Pancreas (tissue), 10 donors: ENCODE results near the gene KATNAL2. TPM values are rescaled to one million over a fixed set of nuclear protein-coding genes. Genes with fewer than 3 reads are reported as not detected.
A peak's percentile ranks its signal among the peaks of the same experiment; 100 is the strongest.

Experiments
- ATAC-seq, 4 donors: fragments of 200-7000 bp; cut with Tn5 transposase; one replicate each; pipeline versions ENCODE4 v1.8.0 to v1.9.1; 2020; ENCODE audit warnings: mild to moderate bottlenecking in 4 of 4, moderate library complexity in 4 of 4
- DNase-seq, 6 donors: peaks; one replicate each; pipeline ENCODE4 v3.0.0-alpha.2; 2020
- FAIRE-seq: peaks from 2 replicates; lab custom pipeline; 2012; peaks lifted over from hg19 to GRCh38; lab: Jason Lieb, UNC
- H3K27ac ChIP-seq, 4 donors: fragments of 200-600 bp; sonication (generic); 1 replicate in 3 of 4; 2 replicates in 1 of 4; pipeline versions ENCODE4 v1.5.0 to v1.8.0; 2020
- H3K27me3 ChIP-seq, 4 donors: fragments of 200-600 bp; one replicate each; pipeline ENCODE4 v1.8.0; 2021
- H3K36me3 ChIP-seq, 3 donors: fragments of 200-600 bp; sonication (generic) in 1 of 3; one replicate each; pipeline versions ENCODE4 v1.5.0 to v1.8.0; 2020 to 2021
- H3K4me1 ChIP-seq, 3 donors: fragments of 200-600 bp; one replicate each; pipeline ENCODE4 v1.8.0; 2021
- H3K4me3 ChIP-seq, 4 donors: fragments of 200-600 bp; sonication (generic) in 2 of 4; one replicate each; pipeline versions ENCODE4 v1.5.0 to v1.8.0; 2020 to 2021
- H3K9me3 ChIP-seq, 4 donors: fragments of 200-600 bp; one replicate each; pipeline ENCODE4 v1.8.0; 2021
- WGBS, 2 donors: extraction: QIAGEN DNeasy Blood & Tissue Kit; methylation state at CpG; one replicate each; pipeline ENCODE4 v1.1.7; 2013; 5-methylcytosine and 5-hydroxymethylcytosine counted together
- intact Hi-C, 3 donors: fragments of 100-400 bp; cut with DNase I; formaldehyde crosslinking; loops; one replicate each; pipeline versions ENCODE4 v1.11.1 to v1.14.2; 2022
- polyA plus RNA-seq, 2 donors: library from polyadenylated mRNA; stranded (reverse); fragments of 200-250 nt; gene quantifications; one replicate each; pipeline ENCODE4 v1.2.3, GENCODE V29; 2013
- total RNA-seq, 6 donors: library from RNA; stranded (reverse); fragmentation: NEBNext Ultra II Directional in 4 of 6; extraction: Animal tissue kit (Norgen Biotek cat#: 25700) in 4 of 6; gene quantifications; one replicate each; pipeline versions ENCODE4 v1.2.1 to v1.2.4, GENCODE V29; 2021 to 2023
- TF ChIP-seq, protein P1 (sequence below), 4 donors: fragments of 200-600 bp; sonication (generic) in 3 of 4; IDR thresholded peaks; one replicate each; pipeline versions ENCODE4 v1.5.0 to v1.8.0; 2021; ENCODE audit warnings: antibody characterized with exemption in 4 of 4
- donor health status: healthy with polysubstance abuse.
- donor health status: DM: no; HTN: no; CAD: no; lungs with moderate emphysema.
- donor health status: DM: no; HTN: no; CAD: no.
- donor health status: control.
- donor health status: control.
- donor health status: Bipolar disorder and iron deficiency.
- donor health status: DM: yes; HTN: yes; CAD: no.
- donor health status: DM: no; HTN: no; CAD: no.
- donor health status: DM: no; HTN: no; CAD: no.
- donor health status: DM: yes; HTN: yes; CAD: no.

Gene KATNAL2
- total and polyA plus RNA-seq, 8 donors: 0.97 to 3.8 (median 1.7) TPM

DNA sequence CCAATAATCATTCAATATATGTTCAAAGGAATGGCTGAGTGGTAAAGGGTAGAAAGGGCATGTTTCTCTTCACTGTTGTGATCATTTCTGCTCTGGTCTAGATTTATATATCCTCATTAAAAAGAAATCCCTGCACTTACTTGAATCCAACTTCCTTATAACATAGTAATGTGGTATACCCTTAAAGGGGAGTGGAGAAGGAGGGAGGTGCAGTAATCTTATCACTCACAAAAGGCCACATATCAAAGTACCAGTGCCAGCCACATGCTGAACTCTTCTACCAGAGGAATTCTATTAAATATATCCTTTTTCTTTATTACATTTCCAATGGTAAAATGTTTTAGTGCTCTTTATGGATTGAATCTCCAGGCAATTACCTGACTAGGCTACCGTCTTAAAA, 3.3 kb downstream of the KATNAL2 start:
- Histone ChIP-seq H3K36me3 (no peaks in the 10 kb centered on the region), H3K9me3 (no peaks in the 10 kb centered on the region), H3K4me3 (no peak overlapping the region), H3K27ac (no peak overlapping the region), H3K27me3 (no peaks in the 10 kb centered on the region), H3K4me1 (peaks cover 0 to 6% (median 5%) of the 10 kb centered on the region in 3 donors)
- TF ChIP-seq, protein P1, sequence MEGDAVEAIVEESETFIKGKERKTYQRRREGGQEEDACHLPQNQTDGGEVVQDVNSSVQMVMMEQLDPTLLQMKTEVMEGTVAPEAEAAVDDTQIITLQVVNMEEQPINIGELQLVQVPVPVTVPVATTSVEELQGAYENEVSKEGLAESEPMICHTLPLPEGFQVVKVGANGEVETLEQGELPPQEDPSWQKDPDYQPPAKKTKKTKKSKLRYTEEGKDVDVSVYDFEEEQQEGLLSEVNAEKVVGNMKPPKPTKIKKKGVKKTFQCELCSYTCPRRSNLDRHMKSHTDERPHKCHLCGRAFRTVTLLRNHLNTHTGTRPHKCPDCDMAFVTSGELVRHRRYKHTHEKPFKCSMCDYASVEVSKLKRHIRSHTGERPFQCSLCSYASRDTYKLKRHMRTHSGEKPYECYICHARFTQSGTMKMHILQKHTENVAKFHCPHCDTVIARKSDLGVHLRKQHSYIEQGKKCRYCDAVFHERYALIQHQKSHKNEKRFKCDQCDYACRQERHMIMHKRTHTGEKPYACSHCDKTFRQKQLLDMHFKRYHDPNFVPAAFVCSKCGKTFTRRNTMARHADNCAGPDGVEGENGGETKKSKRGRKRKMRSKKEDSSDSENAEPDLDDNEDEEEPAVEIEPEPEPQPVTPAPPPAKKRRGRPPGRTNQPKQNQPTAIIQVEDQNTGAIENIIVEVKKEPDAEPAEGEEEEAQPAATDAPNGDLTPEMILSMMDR (IDR thresholded peaks at IDR 0.05): no peak
- DNase-seq: no peak
- WGBS, 2 donors: 94 to 95% methylated on average over 1 of the region's 1 CpG
- no peak for FAIRE-seq
- ATAC-seq: no peak
- intact Hi-C loops: no loop called here

DNA sequence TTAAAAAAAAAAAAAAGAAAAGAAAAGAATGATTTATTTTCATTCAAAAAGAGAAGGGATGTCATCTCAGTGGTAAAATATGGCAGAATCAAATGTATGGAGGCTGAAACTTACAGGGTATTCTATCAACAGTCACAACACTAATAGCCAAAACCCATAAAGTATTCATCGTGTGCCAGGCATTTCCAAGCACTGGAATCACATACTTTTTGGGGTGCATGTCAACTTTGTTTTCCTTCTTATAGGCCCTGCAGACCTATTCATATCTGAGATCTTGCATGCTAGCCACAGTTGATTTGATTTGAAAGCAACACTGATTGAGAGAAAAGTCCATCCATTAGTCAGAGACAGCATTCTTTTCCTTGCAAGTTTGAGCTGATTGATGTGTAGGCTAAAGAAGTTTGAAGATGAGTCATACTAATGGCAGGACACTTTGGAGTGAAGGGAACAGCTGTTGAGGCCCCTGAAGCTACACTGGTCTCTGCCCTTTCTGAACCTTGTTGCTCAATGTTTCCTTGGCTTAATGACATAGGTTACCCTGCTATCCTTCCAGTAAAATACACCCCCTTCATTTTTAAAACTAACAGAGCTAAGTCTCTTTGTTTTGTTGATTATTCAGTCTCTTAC, 22.0 kb downstream of the KATNAL2 start:
- Histone ChIP-seq H3K36me3 (no peaks in the 10 kb centered on the region), H3K9me3 (no peaks in the 10 kb centered on the region), H3K27me3 (no peaks in the 10 kb centered on the region), H3K27ac (no peak overlapping the region), H3K4me1 (no peaks in the 10 kb centered on the region), H3K4me3 (no peak overlapping the region)
- 87 to 94% methylated on average over 1 of the region's 1 CpG for WGBS, 2 donors
- no peak for DNase-seq
- TF ChIP-seq, protein P1 (IDR thresholded peaks at IDR 0.05): no peak
- intact Hi-C loops: no loop called here
- no peak for FAIRE-seq
- ATAC-seq: peak in 1 of 4 donors; percentile 47

DNA sequence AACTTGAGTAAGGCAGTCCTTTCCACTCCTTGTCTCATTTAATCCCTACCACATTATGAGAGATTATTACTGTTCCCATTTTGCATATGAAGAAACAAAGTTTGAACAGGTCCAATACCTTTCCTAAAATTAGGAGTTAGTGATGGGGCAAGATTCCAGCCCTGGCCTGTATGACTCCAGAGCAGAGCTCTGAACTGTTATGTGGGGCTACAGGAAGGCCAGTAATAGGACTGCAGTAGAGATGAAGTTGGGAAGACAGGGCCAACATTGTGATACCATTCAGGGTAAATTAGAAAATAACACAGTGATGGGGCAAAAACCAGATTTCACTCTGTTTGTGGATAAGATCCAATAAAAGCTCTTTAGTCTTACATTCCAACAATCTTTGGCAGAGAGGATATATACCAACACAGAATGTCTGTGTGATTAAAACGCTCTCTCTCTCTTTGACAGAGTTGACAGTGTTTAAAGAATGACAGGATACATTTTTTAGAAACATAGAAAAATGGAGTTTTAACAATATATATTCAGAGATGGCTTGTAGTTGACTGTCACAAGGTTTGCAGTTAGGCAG, 22.7 kb downstream of the KATNAL2 start:
- Histone ChIP-seq H3K4me3 (no peak overlapping the region), H3K9me3 (no peaks in the 10 kb centered on the region), H3K4me1 (no peaks in the 10 kb centered on the region), H3K27ac (no peak overlapping the region), H3K36me3 (no peaks in the 10 kb centered on the region), H3K27me3 (no peaks in the 10 kb centered on the region)
- ATAC-seq: no peak
- FAIRE-seq: no peak
- intact Hi-C loops: no loop called here
- no peak for DNase-seq
- TF ChIP-seq, protein P1 (IDR thresholded peaks at IDR 0.05): no peak
- WGBS, 2 donors: 51 to 59% methylated on average over 1 of the region's 1 CpG

DNA sequence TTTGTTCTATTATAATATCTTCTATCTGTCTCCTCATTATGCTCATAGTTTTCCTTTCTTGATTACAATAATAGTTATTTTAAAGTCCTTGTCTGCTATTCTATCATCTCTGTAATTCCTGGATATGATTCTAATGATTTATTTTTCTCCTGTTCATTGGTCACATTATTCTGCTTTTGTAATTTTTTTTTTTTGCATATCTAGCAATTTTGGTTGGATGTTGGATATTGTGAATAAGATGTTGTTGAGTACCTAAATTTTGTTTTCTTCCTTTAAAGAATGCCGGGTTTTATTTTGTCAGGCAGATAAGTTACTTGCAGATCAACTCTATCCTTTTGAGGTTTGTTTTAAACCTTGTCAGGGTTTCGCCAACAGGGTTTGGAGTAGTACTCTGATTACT, 25.2 kb downstream of the KATNAL2 start:
- ATAC-seq (no peak), DNase-seq (no peak), FAIRE-seq (no peak)
- no peaks in the 10 kb centered on the region for H3K4me1 ChIP-seq
- no peaks in the 10 kb centered on the region for H3K36me3 ChIP-seq
- intact Hi-C loops: no loop called here
- H3K4me3 ChIP-seq: no peak overlapping the region
- H3K27ac ChIP-seq: no peak overlapping the region
- WGBS, 2 donors: 88 to 97% methylated on average over 2 of the region's 2 CpGs
- TF ChIP-seq, protein P1 (IDR thresholded peaks at IDR 0.05): no peak
- H3K9me3 ChIP-seq: no peaks in the 10 kb centered on the region
- no peaks in the 10 kb centered on the region for H3K27me3 ChIP-seq

DNA sequence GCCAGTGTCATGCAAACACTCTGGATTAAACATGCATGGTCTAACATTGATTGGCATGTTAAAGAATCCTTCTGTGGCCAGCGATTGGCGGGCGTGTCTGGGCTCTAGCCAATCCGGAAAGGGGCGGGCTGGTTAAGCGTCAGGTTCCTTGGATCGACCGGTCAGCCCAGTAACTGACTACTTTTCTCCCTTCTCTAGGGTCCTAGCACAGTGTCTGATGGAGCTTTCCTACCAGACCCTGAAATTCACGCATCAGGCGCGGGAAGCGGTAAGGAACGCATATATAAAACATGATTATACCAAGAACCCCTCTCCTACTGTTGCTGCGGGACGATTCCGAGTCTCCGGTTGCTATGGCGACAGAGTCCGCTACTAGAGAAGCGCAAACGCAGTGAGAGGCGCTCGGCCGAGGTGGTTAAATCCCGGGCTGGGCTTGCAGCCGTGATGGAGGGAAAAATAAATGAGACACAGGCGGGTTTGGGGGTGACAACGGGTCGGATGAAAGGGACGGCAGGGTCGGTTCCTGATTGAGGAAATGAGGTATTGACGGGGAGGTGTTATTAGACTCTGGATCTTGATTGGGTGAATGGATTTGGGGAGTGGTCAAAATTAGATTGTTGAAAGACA, 29.4 kb downstream of the KATNAL2 start:
- Histone ChIP-seq H3K4me3 (peak overlapping the region; percentile 9 to 48 (median 23)), H3K4me1 (no peaks in the 10 kb centered on the region), H3K36me3 (no peaks in the 10 kb centered on the region), H3K27me3 (no peaks in the 10 kb centered on the region), H3K27ac (no peak overlapping the region), H3K9me3 (no peaks in the 10 kb centered on the region)
- intact Hi-C loops: no loop called here
- no peak for FAIRE-seq
- ATAC-seq: peak; percentile 99 to 100 (median 100)
- DNase-seq: peak; percentile 77 to 89 (median 82)
- TF ChIP-seq, protein P1 (IDR thresholded peaks at IDR 0.05): no peak
- WGBS, 2 donors: 9 to 11% methylated on average over 32 of the region's 32 CpGs
